Measurements from ENCODE around the gene ZNF496.

ZNF496 gene

GRCh38 chr1:247338723-247339275 lies 7.1 kb upstream of the ZNF496 start:
- no peaks in the 10 kb centered on the region for H3K9me2 ChIP-seq (ENCODE audit: low read depth, low read length)
- no peak overlapping the region for H3K4me2 ChIP-seq (ENCODE audit: low read length)
- no peaks in the 10 kb centered on the region for H4K20me1 ChIP-seq (ENCODE audit: insufficient read depth, low read length)
- no peak for TF ChIP-seq EZH2 (IDR thresholded peaks at IDR 0.05; ENCODE audit: borderline replicate concordance, low read length)
- TF ChIP-seq, protein P1, sequence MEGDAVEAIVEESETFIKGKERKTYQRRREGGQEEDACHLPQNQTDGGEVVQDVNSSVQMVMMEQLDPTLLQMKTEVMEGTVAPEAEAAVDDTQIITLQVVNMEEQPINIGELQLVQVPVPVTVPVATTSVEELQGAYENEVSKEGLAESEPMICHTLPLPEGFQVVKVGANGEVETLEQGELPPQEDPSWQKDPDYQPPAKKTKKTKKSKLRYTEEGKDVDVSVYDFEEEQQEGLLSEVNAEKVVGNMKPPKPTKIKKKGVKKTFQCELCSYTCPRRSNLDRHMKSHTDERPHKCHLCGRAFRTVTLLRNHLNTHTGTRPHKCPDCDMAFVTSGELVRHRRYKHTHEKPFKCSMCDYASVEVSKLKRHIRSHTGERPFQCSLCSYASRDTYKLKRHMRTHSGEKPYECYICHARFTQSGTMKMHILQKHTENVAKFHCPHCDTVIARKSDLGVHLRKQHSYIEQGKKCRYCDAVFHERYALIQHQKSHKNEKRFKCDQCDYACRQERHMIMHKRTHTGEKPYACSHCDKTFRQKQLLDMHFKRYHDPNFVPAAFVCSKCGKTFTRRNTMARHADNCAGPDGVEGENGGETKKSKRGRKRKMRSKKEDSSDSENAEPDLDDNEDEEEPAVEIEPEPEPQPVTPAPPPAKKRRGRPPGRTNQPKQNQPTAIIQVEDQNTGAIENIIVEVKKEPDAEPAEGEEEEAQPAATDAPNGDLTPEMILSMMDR (IDR thresholded peaks at IDR 0.05; ENCODE audit: low read length): no peak
- no peak overlapping the region for H3K27ac ChIP-seq (ENCODE audit: low read depth, low read length, poor library complexity, severe bottlenecking)
- H3K27me3 ChIP-seq (ENCODE audit: insufficient read depth, low read length): no peaks in the 10 kb centered on the region
- H3K36me3 ChIP-seq (ENCODE audit: insufficient read depth, low read length): no peaks in the 10 kb centered on the region
- H3K79me2 ChIP-seq (ENCODE audit: insufficient read depth, low read length): no peaks in the 10 kb centered on the region
- H2AFZ ChIP-seq (ENCODE audit: low read length): no peak overlapping the region
- no peaks in the 10 kb centered on the region for H3K4me1 ChIP-seq (ENCODE audit: insufficient read depth, low read length, severe bottlenecking)
- no peaks in the 10 kb centered on the region for H3F3A ChIP-seq (ENCODE audit: insufficient read depth, low read length)
- H3K4me3 ChIP-seq (ENCODE audit: low read depth, low read length, poor library complexity, severe bottlenecking): no peak overlapping the region
- no peaks in the 10 kb centered on the region for H3K9me3 ChIP-seq (ENCODE audit: low read length)
- H3K9ac ChIP-seq (ENCODE audit: low read length): no peak overlapping the region

DNA sequence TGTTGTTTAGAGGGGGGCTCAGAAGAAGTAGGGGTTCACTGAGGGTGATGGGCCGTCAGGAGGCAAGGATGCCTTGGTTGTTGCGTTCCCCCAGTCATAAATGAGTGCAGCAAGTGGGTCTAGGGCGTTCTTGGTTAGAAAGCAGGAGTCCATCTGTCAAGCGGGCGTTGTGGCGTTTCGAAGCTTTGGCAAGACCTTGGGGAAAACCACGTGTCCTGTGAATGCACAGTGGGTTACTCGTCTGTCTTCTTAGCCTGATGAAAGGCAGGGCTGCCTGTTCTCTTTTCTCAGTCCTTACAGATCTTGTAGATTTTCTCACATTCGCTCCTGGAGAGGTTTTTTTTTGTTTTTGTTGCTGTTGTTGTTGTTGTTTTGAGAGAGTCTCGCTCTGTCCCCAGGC lies 6.3 kb upstream of the ZNF496 start:
- Histone ChIP-seq H3K79me2 (ENCODE audit: insufficient read depth, low read length) (no peaks in the 10 kb centered on the region), H3K9me3 (ENCODE audit: low read length) (no peaks in the 10 kb centered on the region), H3K27me3 (ENCODE audit: insufficient read depth, low read length) (no peaks in the 10 kb centered on the region), H3K9ac (ENCODE audit: low read length) (no peak overlapping the region), H3K4me1 (ENCODE audit: insufficient read depth, low read length, severe bottlenecking) (peaks cover 2% of the 10 kb centered on the region), H3K27ac (ENCODE audit: low read depth, low read length, poor library complexity, severe bottlenecking) (no peak overlapping the region), H3K4me2 (ENCODE audit: low read length) (no peak overlapping the region), H3K4me3 (ENCODE audit: low read depth, low read length, poor library complexity, severe bottlenecking) (no peak overlapping the region), H4K20me1 (ENCODE audit: insufficient read depth, low read length) (no peaks in the 10 kb centered on the region), H3K36me3 (ENCODE audit: insufficient read depth, low read length) (peaks cover 4% of the 10 kb centered on the region; the same call in 1 of the 2 replicates), H2AFZ (ENCODE audit: low read length) (no peak overlapping the region), H3F3A (ENCODE audit: insufficient read depth, low read length) (no peaks in the 10 kb centered on the region), H3K9me2 (ENCODE audit: low read depth, low read length) (no peaks in the 10 kb centered on the region)
- TF ChIP-seq, protein P1 (IDR thresholded peaks at IDR 0.05; ENCODE audit: low read length): no peak
- no peak for TF ChIP-seq EZH2 (IDR thresholded peaks at IDR 0.05; ENCODE audit: borderline replicate concordance, low read length)

DNA sequence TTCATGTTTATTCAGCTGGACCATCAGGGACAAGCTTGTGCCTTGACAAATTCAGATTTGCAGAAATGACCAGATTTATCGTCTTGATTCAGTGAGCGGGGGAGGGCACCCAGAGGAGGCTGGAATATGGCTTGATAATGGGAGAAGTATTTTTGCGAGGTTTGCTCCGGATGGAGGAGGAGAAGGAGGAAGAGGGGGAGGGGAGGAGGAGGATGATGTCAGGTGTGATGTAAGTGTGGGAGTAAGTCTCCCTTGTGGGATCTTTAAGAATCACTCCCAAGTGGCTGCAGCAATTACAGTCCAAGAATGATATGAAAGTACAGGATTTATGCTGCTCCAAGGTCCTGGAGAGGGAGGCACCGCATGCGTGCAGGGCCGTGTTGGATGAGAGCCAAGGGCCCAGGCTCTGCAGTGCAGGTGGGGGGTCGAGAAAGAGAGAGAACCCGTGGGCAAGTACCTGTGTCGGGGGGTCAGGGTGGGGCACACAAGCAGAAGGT lies 5.6 kb upstream of the ZNF496 start:
- H3K4me3 ChIP-seq (ENCODE audit: low read depth, low read length, poor library complexity, severe bottlenecking): no peak overlapping the region
- no peaks in the 10 kb centered on the region for H3K9me3 ChIP-seq (ENCODE audit: low read length)
- H3K79me2 ChIP-seq (ENCODE audit: insufficient read depth, low read length): no peaks in the 10 kb centered on the region
- peaks cover 9% of the 10 kb centered on the region for H3K4me1 ChIP-seq (ENCODE audit: insufficient read depth, low read length, severe bottlenecking)
- no peak overlapping the region for H3K27ac ChIP-seq (ENCODE audit: low read depth, low read length, poor library complexity, severe bottlenecking)
- no peaks in the 10 kb centered on the region for H3K9me2 ChIP-seq (ENCODE audit: low read depth, low read length)
- H3K36me3 ChIP-seq (ENCODE audit: insufficient read depth, low read length): peaks cover 4% of the 10 kb centered on the region; the same call in 1 of the 2 replicates
- H3K27me3 ChIP-seq (ENCODE audit: insufficient read depth, low read length): no peaks in the 10 kb centered on the region
- no peaks in the 10 kb centered on the region for H4K20me1 ChIP-seq (ENCODE audit: insufficient read depth, low read length)
- H3F3A ChIP-seq (ENCODE audit: insufficient read depth, low read length): no peaks in the 10 kb centered on the region
- H3K4me2 ChIP-seq (ENCODE audit: low read length): no peak overlapping the region
- no peak overlapping the region for H3K9ac ChIP-seq (ENCODE audit: low read length)
- H2AFZ ChIP-seq (ENCODE audit: low read length): no peak overlapping the region
- TF ChIP-seq EZH2 (IDR thresholded peaks at IDR 0.05; ENCODE audit: borderline replicate concordance, low read length): no peak
- TF ChIP-seq, protein P1 (IDR thresholded peaks at IDR 0.05; ENCODE audit: low read length): no peak
